ENCODE measurements around the gene FGF10.

The FGF10 gene

DNA sequence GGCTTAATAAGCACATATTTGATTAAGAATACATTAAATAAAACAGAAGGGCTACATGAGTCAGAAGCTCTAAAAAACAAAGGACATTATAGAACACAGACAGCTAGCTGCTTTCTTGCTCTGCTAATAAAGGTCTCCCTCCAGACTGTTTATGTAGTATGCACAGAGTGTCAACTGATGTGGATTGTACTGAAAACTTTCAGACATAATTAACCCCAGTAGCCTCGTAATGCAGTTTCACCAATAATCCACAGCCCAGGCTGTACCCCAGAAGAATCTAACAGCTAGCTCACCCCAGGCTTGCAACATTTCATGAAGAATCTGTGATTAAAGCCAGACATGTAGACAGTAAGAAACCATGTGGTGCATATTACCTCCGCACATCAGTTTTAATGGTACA, 30.8 kb downstream of the FGF10 start:
- DNase-seq (ENCODE audit: low read depth in 2 of 2), result no peak

DNA sequence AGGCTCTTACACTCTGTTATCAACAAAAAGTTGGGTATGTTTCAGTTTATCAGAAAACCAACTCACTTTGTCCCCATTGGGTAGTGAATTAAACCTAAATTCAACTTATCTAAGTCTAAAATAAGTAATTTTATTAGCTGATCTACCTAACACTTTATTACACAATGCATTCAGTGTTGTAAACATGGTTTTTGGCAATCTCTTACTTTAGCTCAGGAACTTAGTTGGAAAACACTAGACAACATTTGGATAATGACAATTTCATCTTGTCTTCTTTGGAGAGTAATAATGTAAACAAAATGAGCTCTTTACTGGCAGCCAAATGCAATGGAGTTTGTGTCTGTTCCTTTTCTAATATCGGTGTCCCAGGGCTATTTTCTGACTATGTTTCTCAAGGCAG, 33.0 kb downstream of the FGF10 start:
- no peak for DNase-seq (ENCODE audit: low read depth in 2 of 2)

DNA sequence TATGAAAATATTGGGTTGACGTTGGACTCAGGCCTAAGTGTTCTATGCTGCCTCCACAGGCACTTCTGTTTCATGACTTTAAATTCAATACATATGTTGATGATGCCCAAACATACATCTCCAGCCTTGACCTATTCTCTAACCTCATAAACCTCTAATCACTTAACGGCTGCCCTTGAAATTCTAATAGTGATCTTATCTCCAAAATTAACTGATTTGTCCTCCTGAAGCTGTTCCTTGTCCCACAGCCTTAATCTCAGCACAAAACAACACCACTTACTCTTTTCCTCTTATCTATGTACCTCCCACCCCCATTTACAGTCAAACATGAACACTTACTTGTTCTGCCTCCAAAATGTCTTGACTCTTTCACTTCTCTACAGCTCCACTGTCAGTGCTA, 43.3 kb downstream of the FGF10 start:
- no peak for DNase-seq (ENCODE audit: low read depth in 2 of 2)

DNA sequence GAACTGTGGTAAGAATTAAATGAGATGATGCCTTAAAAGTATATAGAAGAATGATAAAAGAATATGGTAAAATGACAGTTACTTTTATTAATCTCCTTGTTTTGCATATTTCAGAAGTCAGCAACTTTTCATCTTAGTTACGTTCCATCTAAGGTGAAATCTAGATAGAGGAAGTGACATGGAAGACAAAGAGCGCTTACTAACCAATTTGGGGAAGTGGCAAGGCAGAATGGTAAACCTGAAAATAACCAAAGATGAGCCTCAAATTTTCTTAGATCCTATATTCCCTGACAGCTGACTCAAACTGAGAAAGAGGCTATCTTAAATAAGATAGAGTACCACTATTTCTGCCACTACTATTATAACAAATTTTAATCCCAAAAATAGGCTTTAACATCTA, 52.5 kb downstream of the FGF10 start:
- no peak for DNase-seq (ENCODE audit: low read depth in 2 of 2)

DNA sequence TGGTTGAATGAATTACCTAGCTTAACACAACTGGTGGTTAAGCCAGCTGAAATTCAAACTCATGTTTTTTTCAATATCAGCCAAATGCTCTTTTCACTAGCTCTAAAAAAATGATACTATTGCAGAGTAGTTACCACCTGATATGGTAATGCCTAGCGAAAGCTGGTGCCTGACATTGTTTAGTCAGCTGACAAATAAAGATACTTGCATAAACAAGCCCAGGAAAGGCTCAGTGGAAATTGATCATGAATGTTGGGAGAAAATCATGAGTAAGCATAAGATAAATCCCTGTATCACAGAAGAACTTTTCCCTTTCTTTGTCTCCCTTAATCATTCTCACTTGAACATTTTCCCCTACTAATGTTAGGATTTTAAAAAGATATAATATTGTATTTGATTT, 54.6 kb downstream of the FGF10 start:
- DNase-seq (ENCODE audit: low read depth in 2 of 2), result no peak

DNA sequence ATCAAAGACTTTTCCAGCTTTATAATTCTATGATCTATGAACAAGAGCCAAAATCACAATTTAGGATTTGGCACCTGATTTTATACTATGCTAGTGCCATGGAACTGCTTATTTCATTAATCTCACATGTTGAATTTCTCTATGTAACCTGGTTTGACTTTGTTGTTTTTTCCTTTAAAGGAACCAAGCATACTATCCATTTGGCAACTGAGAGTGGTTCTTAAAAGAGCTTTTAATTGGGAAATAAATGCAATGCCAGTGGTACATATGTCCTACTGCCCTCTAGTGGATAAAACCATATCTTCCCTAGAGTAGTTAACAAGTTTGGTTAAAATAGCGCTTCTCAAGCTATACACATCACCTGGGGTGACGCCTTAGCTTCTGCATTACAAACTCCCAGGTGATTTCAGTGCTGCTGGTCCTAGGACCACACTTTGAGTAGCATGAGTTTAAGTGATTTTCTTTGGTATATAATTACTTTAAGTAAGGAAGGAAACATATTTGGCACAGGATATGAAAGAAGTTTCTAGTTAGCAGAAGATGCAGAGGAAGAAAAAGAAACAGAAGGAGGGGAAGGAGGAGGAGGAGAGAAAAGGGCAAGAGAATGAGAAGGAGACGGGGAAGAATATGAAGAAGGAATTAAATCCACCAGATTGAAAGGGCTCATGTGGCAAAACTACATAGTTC, 56.8 kb downstream of the FGF10 start:
- DNase-seq (ENCODE audit: low read depth in 2 of 2), result no peak

DNA sequence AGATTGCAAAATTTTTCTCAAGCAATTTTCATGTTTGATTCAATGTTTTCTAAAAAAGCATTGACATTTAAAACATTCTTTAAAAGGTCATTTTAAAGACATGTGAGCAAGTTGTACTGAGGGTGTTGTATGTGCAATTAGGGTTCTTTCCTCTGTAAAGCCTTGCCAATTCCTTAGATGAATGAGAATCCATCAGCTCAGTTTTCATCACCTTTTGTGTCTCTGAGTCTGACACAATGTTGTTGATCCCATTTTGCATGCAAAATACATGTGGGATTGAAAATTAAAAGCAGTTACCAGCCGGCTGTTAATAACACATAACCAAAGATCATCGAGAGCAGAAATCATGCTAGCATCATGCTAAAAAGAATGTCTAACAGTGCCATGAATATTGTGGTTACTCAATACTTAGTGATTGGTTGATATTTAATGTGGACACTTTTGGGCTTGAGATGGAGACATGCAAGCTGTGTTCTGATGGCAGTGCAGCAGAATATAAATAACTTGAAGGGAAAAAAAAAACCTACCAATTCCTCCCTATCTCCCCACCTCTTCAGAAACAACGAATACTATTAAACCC, 57.7 kb downstream of the FGF10 start:
- DNase-seq (ENCODE audit: low read depth in 2 of 2), result no peak

DNA sequence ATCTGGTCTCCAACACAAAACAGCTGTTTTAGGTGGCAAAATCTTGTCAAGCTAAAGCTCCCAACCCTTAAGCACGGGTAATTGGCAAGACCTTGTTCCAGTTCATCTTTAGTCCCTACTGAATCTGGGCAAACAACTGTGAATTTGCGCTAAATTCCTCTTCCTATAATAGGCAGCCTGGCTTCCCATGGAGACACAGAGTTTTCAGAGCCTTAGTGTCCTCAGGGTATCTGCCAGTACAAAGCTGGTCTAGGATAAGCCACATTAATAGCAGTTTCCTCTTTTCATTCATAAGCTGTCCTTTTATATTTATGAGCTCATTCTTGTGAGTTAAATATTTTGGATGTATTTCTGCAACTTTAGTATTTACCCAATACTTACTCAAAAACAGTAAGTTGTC, 59.5 kb downstream of the FGF10 start:
- DNase-seq (ENCODE audit: low read depth in 2 of 2), result no peak

DNA sequence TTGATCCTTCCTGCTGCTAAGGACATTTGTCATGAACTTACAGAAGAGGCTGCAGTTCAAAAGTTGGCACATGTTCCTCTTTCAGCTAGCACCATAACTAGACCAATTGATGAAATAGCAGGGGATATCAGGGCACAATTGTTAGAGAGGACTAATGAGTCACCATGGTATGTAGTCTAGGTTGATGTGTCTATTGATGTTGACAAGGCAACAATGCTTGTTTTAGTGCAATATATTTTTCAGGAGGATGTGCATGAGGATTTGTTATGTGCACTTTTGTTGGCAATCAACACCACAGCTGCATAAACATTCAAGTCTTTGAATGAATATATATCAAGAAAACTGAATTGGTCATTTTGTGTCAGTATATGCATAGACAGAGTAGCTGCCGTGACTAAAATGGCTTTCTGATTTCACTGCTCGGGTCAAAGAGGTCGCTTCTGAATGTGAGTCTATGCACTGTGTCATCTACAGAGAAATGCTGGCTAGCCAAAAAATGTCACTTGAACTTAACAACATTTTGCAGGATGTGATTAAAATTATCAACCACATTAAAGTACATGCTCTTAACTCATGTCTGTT, 68.0 kb downstream of the FGF10 start:
- no peak for DNase-seq (ENCODE audit: low read depth in 2 of 2)

DNA sequence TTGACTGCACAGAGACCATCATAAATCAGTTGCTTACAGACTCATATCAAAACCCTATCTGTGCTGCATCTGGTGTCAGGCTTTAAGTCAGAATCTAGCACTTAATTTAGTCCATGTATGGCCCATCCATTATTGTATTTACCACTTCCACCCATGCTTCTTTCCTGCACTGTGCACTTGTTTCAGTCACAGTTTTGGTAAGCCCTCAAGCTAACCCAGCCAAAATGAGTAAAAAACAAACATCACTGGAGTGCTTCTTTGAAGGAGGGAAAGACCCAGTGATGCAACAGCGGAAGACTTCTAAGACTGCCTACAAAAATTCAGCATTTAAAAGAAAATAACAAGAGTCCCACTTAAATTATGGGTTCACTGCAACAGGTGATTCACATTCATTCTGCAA, 69.0 kb downstream of the FGF10 start:
- no peak for DNase-seq (ENCODE audit: low read depth in 2 of 2)

DNA sequence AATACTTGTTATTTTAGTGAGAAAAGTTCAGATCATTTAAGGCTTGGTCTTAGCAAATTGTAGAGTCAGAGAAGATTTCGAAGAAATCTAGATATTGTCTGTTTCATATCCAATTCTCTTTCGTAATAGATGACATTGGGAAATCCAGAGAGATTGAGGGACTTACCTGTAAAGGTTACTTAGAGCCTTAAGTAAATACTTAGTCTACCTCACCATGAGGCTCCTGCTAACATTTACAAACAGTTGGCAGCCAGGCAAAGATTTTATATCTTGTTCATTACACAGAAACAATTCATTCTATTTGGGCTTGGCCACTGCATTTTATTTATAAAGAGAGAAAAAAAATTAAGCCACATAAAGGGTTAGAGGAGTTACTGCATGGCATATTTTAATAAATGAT, 70.3 kb downstream of the FGF10 start:
- no peak for DNase-seq (ENCODE audit: low read depth in 2 of 2)

DNA sequence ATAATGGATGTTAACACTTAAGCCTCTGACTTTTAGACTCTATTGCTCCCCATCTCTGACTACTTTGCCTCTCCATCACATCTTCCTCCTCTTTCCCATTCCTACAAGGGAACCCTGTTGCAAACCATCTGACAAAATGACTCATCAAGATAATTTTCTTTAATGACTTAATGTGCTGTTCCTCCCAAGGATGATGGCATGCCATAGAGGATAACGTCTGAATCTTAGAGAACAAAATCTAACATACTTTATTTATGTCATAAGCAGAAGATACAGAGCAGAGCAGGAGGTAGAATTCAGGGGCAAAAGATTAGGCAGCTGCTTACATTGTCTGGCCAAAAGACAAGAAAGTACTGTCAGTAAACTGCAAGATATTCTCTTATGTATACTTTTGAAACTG, 76.8 kb downstream of the FGF10 start:
- no peak for DNase-seq (ENCODE audit: low read depth in 2 of 2)

DNA sequence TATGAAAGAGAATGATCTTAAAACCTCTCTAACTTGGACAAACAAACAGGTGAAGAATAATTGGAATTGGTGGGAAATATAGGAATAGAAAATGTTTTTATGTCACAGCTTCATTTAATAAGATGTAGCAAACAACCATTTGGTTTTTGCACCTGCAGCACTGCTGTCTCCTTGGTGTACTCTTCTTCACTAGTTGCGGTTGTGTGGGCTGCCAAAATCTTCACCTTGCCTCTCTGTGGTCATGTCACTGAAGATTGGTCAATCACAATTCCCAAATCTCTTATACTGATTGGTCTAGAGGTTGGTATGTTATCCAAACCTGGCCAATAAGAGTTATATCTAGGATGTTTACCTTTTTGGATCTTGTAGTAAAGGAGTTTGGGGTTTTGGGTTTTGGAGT, 88.7 kb downstream of the FGF10 start:
- no peak for DNase-seq (ENCODE audit: low read depth in 2 of 2)

DNA sequence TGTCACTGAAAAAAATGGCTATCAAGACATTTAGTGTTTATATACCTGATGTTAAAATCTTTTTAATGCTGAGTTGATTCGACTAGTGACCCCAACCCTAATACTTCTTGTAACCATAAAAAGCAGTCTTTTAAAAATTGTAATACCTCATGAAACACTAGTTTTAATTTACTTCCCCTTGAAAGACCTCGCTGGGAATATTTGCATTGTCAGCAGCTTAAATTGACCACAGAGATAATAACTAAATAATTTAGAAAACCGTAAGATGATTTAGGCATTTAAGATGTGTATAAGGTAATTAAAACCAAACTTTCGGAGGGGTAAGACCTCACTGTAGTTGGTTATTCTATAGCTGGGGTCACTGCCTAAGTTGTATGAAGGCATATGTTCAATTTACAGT, 89.8 kb downstream of the FGF10 start:
- DNase-seq (ENCODE audit: low read depth in 2 of 2), result no peak

DNA sequence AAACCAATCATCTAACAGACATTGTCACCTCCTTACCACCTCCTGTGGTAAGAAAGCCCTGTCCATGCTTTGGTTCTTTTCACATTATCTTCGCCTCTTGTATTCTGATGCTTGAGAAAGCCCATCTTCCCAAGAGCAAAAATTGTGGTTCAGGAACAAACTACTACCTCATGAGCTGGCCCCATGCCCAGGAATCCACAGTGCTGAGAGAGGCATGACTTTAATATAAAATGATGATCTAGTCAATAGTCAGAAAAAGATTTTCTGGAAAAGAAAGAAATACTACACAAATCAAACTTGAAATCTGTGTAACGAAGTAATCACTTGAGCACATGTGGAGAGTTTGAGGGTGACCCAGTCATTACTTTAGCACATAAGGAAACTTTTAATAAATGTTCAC, 94.7 kb downstream of the FGF10 start:
- DNase-seq (ENCODE audit: low read depth in 2 of 2), result no peak

DNA sequence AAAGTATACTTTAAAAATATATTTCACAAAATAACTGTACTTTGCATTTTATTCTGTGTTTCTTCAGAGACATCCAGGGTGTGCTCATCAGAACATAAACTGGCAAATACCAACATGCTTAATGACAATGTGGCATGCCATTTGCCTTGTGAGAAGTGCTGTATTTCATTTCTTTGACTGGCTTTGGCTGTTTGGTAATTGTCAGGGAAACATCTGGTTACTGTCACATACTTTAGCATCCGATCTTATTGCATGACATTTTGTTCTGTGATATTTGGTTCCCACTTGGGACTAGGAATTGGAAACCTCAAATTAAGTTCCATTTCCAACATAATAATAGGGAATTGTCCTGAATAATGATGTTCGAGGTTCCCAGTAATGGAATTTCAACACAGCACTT, 96.5 kb downstream of the FGF10 start:
- DNase-seq (ENCODE audit: low read depth in 2 of 2), result no peak

DNA sequence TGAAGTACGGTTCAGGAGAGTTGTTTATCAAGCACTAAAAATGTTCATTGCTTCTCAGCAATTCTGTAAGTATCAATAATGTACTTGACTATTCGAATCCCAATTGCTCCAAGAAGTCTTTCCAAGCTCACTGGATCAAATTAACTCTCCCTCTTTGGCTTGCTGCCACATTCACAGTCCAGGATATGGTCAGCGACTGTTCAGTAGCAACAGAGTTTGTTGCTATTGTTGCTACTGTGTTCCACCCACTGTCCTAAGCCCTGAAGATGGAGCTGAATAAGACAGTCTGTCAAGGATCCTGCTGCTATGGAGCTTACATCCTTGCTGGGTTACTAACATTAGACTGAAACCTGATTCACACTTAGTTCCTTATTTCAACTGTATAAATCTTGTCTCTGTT, 110.8 kb downstream of the FGF10 start:
- DNase-seq (ENCODE audit: low read depth in 2 of 2), result no peak

DNA sequence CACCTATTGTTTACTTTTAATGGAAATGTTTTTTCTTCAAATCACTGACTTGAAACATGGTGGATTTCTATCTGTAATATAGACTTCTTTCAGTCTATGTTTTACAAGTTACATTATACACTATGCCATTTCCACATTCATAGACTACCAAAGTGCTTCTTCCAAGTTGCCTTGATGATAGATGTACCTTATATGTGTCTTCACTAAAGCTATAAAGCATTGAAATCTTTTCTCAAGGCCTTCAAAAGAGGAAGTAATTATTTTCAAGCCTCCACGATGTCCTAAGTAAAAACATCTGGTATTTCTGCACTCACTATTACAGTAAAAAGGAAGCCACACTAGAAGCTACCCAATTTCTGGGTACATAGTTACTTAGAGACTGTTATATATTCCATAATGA, 113.3 kb downstream of the FGF10 start:
- DNase-seq (ENCODE audit: low read depth in 2 of 2), result no peak

DNA sequence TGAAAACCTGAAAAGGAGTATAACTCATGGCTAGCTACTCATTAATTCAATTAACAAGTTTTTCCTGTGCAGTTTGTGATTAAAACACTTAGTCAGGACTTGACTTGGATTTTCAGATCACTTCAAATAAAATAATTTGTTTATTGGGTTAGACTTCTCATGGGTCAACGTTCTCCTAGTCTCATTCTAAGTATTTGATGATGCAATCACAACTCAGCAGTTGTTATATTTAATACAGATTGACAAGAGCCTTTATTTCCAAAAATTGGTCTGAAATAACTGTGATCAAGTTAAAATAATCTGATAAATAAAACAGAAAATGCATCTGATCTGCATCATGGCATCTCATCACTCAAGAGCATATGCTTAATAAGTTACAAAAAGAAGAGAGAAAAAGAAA, 113.9 kb downstream of the FGF10 start:
- DNase-seq (ENCODE audit: low read depth in 2 of 2), result no peak

DNA sequence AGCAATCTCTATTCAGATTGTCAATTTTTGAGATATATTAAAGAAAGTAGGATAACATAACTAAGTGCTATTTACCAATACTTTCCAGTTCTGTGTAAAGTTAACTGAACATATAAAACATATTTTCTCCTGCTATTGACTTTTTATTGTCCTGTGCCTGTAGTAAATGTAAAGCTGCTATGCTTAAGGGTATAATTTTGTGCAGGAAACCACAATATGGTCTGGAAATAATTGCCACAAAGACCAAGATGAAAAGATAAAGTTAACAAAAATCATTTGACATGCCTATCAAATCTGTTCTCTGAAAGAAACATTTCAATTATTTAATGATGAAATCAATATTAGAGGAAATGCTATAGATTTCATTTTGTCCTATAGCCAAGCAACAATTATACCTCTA, 121.3 kb downstream of the FGF10 start:
- no peak for DNase-seq (ENCODE audit: low read depth in 2 of 2)

DNA sequence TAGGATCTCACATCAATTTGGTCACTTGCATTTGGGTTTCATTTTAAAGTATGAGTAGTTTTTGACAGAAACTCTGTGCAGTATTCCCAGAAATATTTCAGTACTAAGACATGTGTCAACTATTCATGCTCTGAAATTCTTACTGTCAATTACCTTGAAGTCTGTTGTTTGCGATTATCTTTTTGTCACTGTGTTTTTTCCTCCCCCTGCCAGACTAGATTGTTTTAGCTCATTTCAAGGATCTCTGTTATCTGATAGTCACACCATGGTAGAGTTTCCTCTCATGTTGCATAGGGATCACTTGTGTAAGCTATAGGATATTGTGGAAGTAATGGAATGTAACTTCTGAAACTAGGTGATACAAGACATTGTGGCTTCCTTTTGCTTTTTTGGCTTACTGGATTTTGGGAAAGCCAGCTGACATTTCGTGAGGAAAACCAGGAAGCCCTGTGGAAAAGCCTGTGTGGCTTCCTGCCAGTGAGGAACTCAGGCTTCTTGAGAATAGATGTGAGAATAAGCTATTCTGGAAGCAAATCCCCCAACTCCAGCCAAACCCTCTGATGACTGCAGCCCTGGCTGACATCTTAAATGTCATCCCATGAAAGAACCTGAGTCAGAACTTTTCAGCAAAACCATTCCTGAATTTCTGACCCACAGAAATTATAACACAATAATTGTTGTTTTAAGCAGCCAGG, 122.2 kb downstream of the FGF10 start:
- no peak for DNase-seq (ENCODE audit: low read depth in 2 of 2)

DNA sequence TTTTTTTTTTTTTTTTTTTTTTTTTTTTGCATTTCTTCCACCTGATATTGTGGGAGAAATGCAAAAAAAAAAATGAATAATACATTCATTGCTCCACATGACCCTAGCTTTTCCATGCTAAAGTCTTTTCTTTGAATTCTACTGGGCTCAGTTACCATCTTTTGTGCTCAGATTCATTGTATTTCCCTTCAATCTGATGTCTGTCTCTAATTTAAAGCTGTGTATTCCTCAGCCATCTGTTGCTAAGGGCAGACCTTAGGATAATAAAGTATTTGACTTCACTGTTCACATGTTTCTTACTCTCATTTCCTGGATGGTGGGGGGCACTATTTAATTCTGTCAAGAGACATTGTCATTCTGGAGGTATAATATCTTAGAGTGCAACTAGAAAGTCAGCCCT, 123.5 kb downstream of the FGF10 start:
- DNase-seq (ENCODE audit: low read depth in 2 of 2), result no peak

DNA sequence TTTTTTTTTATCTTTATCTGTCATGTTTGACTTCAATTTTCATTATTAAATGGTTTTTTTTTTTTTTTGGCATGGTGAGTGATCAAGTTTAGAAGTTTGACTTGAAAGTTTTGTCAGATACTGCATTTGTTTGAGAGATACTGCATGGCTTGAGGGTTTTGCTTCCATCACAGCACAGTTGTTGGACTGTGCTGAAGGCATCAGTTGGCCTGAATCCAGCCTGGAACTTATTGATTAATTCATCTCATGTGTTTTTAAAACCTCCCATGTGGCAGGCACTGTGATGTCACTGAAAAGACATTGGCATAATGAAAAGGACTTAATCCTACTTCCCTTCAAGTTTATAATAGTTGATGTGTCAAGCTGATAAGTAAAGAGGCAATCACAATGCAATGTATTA, 128.4 kb downstream of the FGF10 start:
- DNase-seq (ENCODE audit: low read depth in 2 of 2), result no peak
